ENCODE data around the gene C20orf141. TPM values are rescaled to one million over a fixed set of nuclear protein-coding genes. Genes with fewer than 3 reads are reported as not detected.

C20orf141 gene
- total and polyA plus RNA-seq, 9 donors = 0.69 TPM; not detected in 8

GRCh38 chr20:2798814-2799213 lies 16.0 kb upstream of the C20orf141 start:
- WGBS, 3 donors = 75 to 82% (median 79%) methylated on average over 6 of the region's 6 CpGs
- H3K27me3 ChIP-seq = no peaks in the 10 kb centered on the region
- H3K9me3 ChIP-seq = no peaks in the 10 kb centered on the region
- intact Hi-C loops (cut with DNase I) = no loop called here
- H3K4me3 ChIP-seq = no peak overlapping the region
- H3K36me3 ChIP-seq = no peaks in the 10 kb centered on the region
- H3K27ac ChIP-seq = no peak overlapping the region
- TF ChIP-seq CTCF (IDR thresholded peaks at IDR 0.05) = no peak
- no peak for TF ChIP-seq POLR2A (IDR thresholded peaks at IDR 0.05)
- no peak for TF ChIP-seq EP300 (IDR thresholded peaks at IDR 0.05)
- DNase-seq = no peak
- peaks cover 7% of the 10 kb centered on the region for H3K4me1 ChIP-seq (ENCODE audit: insufficient read depth)

GRCh38 chr20:2799271-2799670 lies 15.5 kb upstream of the C20orf141 start:
- Histone ChIP-seq H3K4me3 (peak overlapping the region; percentile 29), H3K27me3 (no peaks in the 10 kb centered on the region)

GRCh38 chr20:2799688-2800520 lies 14.9 kb upstream of the C20orf141 start:
- peaks cover 7% of the 10 kb centered on the region for H3K4me1 ChIP-seq (ENCODE audit: insufficient read depth)
- no peaks in the 10 kb centered on the region for H3K9me3 ChIP-seq
- no peaks in the 10 kb centered on the region for H3K36me3 ChIP-seq
- H3K27ac ChIP-seq = no peak overlapping the region
- H3K4me3 ChIP-seq = peak overlapping the region; percentile 29
- H3K27me3 ChIP-seq = no peaks in the 10 kb centered on the region
- WGBS, 3 donors = 1 to 2% (median 1%) methylated on average over 45 to 61 of the region's 61 CpGs
- peak in 2 of 5 donors; percentile 54 to 61 for DNase-seq
- intact Hi-C loops (cut with DNase I) = no loop called here
- TF ChIP-seq CTCF (IDR thresholded peaks at IDR 0.05) = no peak
- no peak for TF ChIP-seq POLR2A (IDR thresholded peaks at IDR 0.05)

More at GRCh38 chr20:2799271-2799670, 15.5 kb upstream of the C20orf141 start:
- intact Hi-C loops (cut with DNase I) = no loop called here
- TF ChIP-seq CTCF (IDR thresholded peaks at IDR 0.05) (no peak), POLR2A (IDR thresholded peaks at IDR 0.05) (no peak), EP300 (IDR thresholded peaks at IDR 0.05) (no peak)
- WGBS, 3 donors = 28 to 36% (median 32%) methylated on average over 9 of the region's 9 CpGs
- Histone ChIP-seq H3K4me1 (ENCODE audit: insufficient read depth) (peaks cover 7% of the 10 kb centered on the region), H3K27ac (no peak overlapping the region), H3K36me3 (no peaks in the 10 kb centered on the region), H3K9me3 (no peaks in the 10 kb centered on the region)
- no peak for DNase-seq

- Histone ChIP-seq H3K4me3 (peak within 1 kb of the TSS; percentile 29), H3K27ac (no peak within 1 kb of the TSS), H3K27me3 (no peaks in the 10 kb centered on the region), H3K4me1 (ENCODE audit: insufficient read depth) (peaks cover 7% of the 10 kb centered on the region), H3K9me3 (no peaks in the 10 kb centered on the region), H3K36me3 (no peaks in the 10 kb centered on the region)
- TF ChIP-seq EP300 (IDR thresholded peaks at IDR 0.05) (no peak), CTCF (IDR thresholded peaks at IDR 0.05) (no peak), POLR2A (IDR thresholded peaks at IDR 0.05) (no peak)
- no peak for DNase-seq
- intact Hi-C loops (cut with DNase I) = no loop called here
- 6 to 22% (median 7%) methylated on average over 18 to 52 of the region's 52 CpGs for WGBS, 3 donors
Observed at GRCh38 chr20:2800521-2801285, 14.1 kb upstream of the C20orf141 start, which contains the start of gene CPXM1. CPXM1 (minus strand) TSS chr20:2800627; CDS start chr20:2800572, 55 bp downstream.
